K562 (cell line): ENCODE measurements around the gene WSCD2. TPM values are rescaled to one million over a fixed set of nuclear protein-coding genes. Genes with fewer than 3 reads are reported as not detected.

Source experiments
- ATAC-seq: fragments of 200-7000 bp; cut with Tn5 transposase; 3 replicates; pipeline ENCODE4 v1.9.1; 2020; ENCODE audit warnings: moderate library complexity
- BruUV-seq: library from RNA; stranded (reverse); fragments of 400-500 nt; replicated peaks from 2 replicates; lab custom pipeline; 2021; lab: Mats Ljungman, UMichigan
- CTCF ChIA-PET: fragments of 300-600 bp; formaldehyde crosslinking; extraction: SDS; loops from one replicate; lab custom pipeline; 2021; ENCODE audit warnings: low intra/inter-chr PET ratio; lab: Yijun Ruan, JAX
- POLR2A ChIA-PET: fragments of 300-600, 350-650 bp; sonication (Branson Sonifier 250); formaldehyde crosslinking; extraction: SDS; loops from one replicate; lab custom pipeline; 2021; ENCODE audit warnings: antibody characterized with exemption, inconsistent platforms; lab: Yijun Ruan, JAX
- DNase-seq, 4 experiments: peaks; one replicate each; pipeline versions ENCODE4 v3.0.0 to v3.0.0-alpha.2; 2011 to 2018; ENCODE audit warnings: low spot score in 3 of 4, mixed read lengths in 3 of 4; ENCODE audit errors: extremely low read depth in 1 of 4
- FAIRE-seq: peaks from 2 replicates; lab custom pipeline; 2011; peaks lifted over from hg19 to GRCh38; lab: Jason Lieb, UNC
- H2AFZ ChIP-seq: 2 replicates; pipeline ENCODE4 v1.6.0; 2011; ENCODE audit warnings: low read depth, low read length, control low read depth, inconsistent platforms
- H3K27ac ChIP-seq: fragments of 200-600 bp; 3 replicates; pipeline ENCODE4 v1.8.0; 2011; ENCODE audit warnings: low read depth, mild to moderate bottlenecking, control low read depth, inconsistent platforms, low read length, moderate library complexity, mixed read lengths; ENCODE audit errors: extremely low read depth
- H3K27me3 ChIP-seq, 2 experiments: fragments of 300-600 bp in 1 of 2; 2 replicates in 1 of 2; 3 replicates in 1 of 2; pipeline versions ENCODE4 v1.6.0 to v1.8.0; 2011; ENCODE audit warnings: inconsistent platforms in 2 of 2, low read length in 2 of 2, mild to moderate bottlenecking in 1 of 2, mixed read lengths in 1 of 2, moderate library complexity in 1 of 2; ENCODE audit not compliant: control insufficient read depth in 2 of 2, insufficient read depth in 2 of 2
- H3K36me3 ChIP-seq: fragments of 300-600 bp; 3 replicates; pipeline ENCODE4 v1.8.0; 2011; ENCODE audit warnings: mild to moderate bottlenecking, low read length, inconsistent platforms; ENCODE audit not compliant: control insufficient read depth, insufficient read depth
- H3K4me1 ChIP-seq, 2 experiments: fragments of 200-600 bp in 1 of 2; replicated peaks in 1 of 2; 2 replicates in 1 of 2; 3 replicates in 1 of 2; pipeline versions ENCODE4 v1.5.1 to v1.8.0; 2011; ENCODE audit warnings: inconsistent platforms in 2 of 2, low read length in 2 of 2, mild to moderate bottlenecking in 1 of 2, mixed read lengths in 1 of 2, moderate library complexity in 1 of 2; ENCODE audit not compliant: control insufficient read depth in 2 of 2, insufficient read depth in 2 of 2
- H3K4me2 ChIP-seq: 2 replicates; pipeline ENCODE4 v1.6.1; 2011; ENCODE audit warnings: low read length, control low read depth, inconsistent platforms, mixed read lengths; ENCODE audit not compliant: insufficient read depth
- H3K4me3 ChIP-seq: fragments of 200-600 bp; sonication (generic), shearing (Covaris generic); 2 replicates; pipeline ENCODE4 v1.5.1; 2016; ENCODE audit warnings: control low read depth, inconsistent platforms
- H3K79me2 ChIP-seq: fragments of 200-600 bp; 3 replicates; pipeline ENCODE4 v1.8.0; 2011; ENCODE audit warnings: low read length, inconsistent platforms; ENCODE audit not compliant: control insufficient read depth, insufficient read depth
- H3K9ac ChIP-seq, 2 experiments: 2 replicates each; pipeline versions ENCODE4 v1.6.0 to v1.6.1; 2011; ENCODE audit warnings: low read depth in 2 of 2, low read length in 2 of 2, control low read depth in 1 of 2, inconsistent platforms in 1 of 2, mild to moderate bottlenecking in 1 of 2, mixed read lengths in 1 of 2; ENCODE audit not compliant: insufficient read depth in 1 of 2
- H3K9me1 ChIP-seq: one replicate; pipeline ENCODE4 v1.6.0; 2011; ENCODE audit warnings: inconsistent platforms, mild to moderate bottlenecking, low read length, moderate library complexity; ENCODE audit not compliant: control insufficient read depth, insufficient read depth
- H3K9me3 ChIP-seq: replicated peaks from 2 replicates; pipeline ENCODE4 v1.5.1; 2011; ENCODE audit warnings: low read depth, low read length, inconsistent platforms; ENCODE audit not compliant: control insufficient read depth, insufficient read depth
- H4K20me1 ChIP-seq: replicated peaks from 2 replicates; pipeline ENCODE4 v1.6.1; 2011; ENCODE audit warnings: low read length, inconsistent platforms, mixed read lengths; ENCODE audit not compliant: control insufficient read depth, insufficient read depth
- CAMTA2 ChIP-seq: fragments of 250-450 bp; sonication (Bioruptor Pico); conservative IDR thresholded peaks from 2 replicates; pipeline ENCODE4 v1.5.1; 2022
- ELF1 ChIP-seq: fragments of 200-800 bp; sonication (Bioruptor generic); IDR thresholded peaks from 2 replicates; pipeline ENCODE4 v1.6.1; 2016; ENCODE audit warnings: missing genetic modification characterization, missing compliant biosample characterization
- EP400 ChIP-seq: fragments of 450-650 bp; IDR thresholded peaks from 2 replicates; pipeline ENCODE4 v1.6.1; 2017; ENCODE audit warnings: antibody characterized with exemption, mild to moderate bottlenecking, moderate library complexity
- ESRRA ChIP-seq: fragments of 450-650 bp; IDR thresholded peaks from 2 replicates; pipeline ENCODE4 v1.6.1; 2014; ENCODE audit warnings: low read depth, mild to moderate bottlenecking, moderate library complexity, borderline replicate concordance
- KAT2B ChIP-seq: IDR thresholded peaks from one replicate; pipeline ENCODE4 v1.6.1; 2012; ENCODE audit warnings: low read depth, mild to moderate bottlenecking, control low read depth, inconsistent platforms, low read length, moderate library complexity
- NFE2 ChIP-seq: IDR thresholded peaks from 2 replicates; pipeline ENCODE4 v1.6.1; 2014; ENCODE audit warnings: antibody characterized with exemption, low read depth
- NR4A1 ChIP-seq, 2 experiments: fragments of 250-450 bp in 1 of 2; fragments of 450-650 bp in 1 of 2; sonication (Bioruptor Pico) in 1 of 2; IDR thresholded peaks; 2 replicates each; pipeline versions ENCODE4 v1.4.0 to v1.6.1; 2016 to 2020; ENCODE audit warnings: mild to moderate bottlenecking in 2 of 2, missing compliant biosample characterization in 1 of 2, missing genetic modification characterization in 1 of 2, moderate library complexity in 1 of 2
- SIX5 ChIP-seq, 2 experiments: IDR thresholded peaks; 2 replicates each; pipeline ENCODE4 v1.6.1; 2011; ENCODE audit warnings: low read length in 2 of 2, borderline replicate concordance in 1 of 2, low read depth in 1 of 2, mild to moderate bottlenecking in 1 of 2, moderate library complexity in 1 of 2; ENCODE audit not compliant: insufficient read depth in 1 of 2
- SNRNP70 ChIP-seq: fragments of 200-400 bp; formaldehyde crosslinking; optimal IDR thresholded peaks from 2 replicates; pipeline ENCODE3; 2017; ENCODE audit warnings: low read depth, low read length
- SP1 ChIP-seq: sonication (generic); formaldehyde crosslinking; IDR thresholded peaks from 2 replicates; pipeline ENCODE4 v1.8.1; 2022; ENCODE audit warnings: mild to moderate bottlenecking, missing genetic modification reagents
- SRF ChIP-seq, 2 experiments: fragments of 250-450, 450-650 bp in 1 of 2; sonication (Bioruptor Pico) in 1 of 2; sonication (generic) in 1 of 2; formaldehyde crosslinking; IDR thresholded peaks; 2 replicates each; pipeline versions ENCODE4 v1.5.0 to v1.5.1; 2020 to 2022; ENCODE audit warnings: mild to moderate bottlenecking in 1 of 2, missing genetic modification reagents in 1 of 2
- TAL1 ChIP-seq: fragments of 450-650 bp; IDR thresholded peaks from 2 replicates; pipeline ENCODE4 v1.6.1; 2016; ENCODE audit warnings: mild to moderate bottlenecking
- ZBTB17 ChIP-seq: fragments of 450-650 bp; formaldehyde crosslinking; IDR thresholded peaks from 2 replicates; pipeline ENCODE4 v1.4.0; 2020; ENCODE audit warnings: mild to moderate bottlenecking
- ZNF324 ChIP-seq: fragments of 250-450 bp; sonication (Bioruptor Pico); IDR thresholded peaks from 2 replicates; pipeline ENCODE4 v1.4.0; 2020; ENCODE audit warnings: mild to moderate bottlenecking
- WGBS: fragments of 100-300 bp; shearing (Covaris generic); methylation state at CpG from one replicate; pipeline ENCODE4 v1.1.6; 2016; ENCODE audit warnings: low coverage, mixed read lengths; ENCODE audit not compliant: insufficient coverage; ENCODE audit errors: missing lambda C conversion rate; 5-methylcytosine and 5-hydroxymethylcytosine counted together
- in situ Hi-C: fragments of 300-500 bp; cut with MboI; formaldehyde crosslinking; loops from 4 replicates; pipeline ENCODE4 v1.15.0; 2018; ENCODE audit warnings: inconsistent platforms, mixed read lengths
- intact Hi-C: fragments of 100-400 bp; cut with micrococcal nuclease; formaldehyde crosslinking; loops from 2 replicates; pipeline ENCODE4 v1.14.2; 2022
- polyA plus RNA-seq, 8 experiments: library from polyadenylated mRNA; depleted of rRNA in 4 of 8; stranded (reverse) in 5 of 8; unstranded in 3 of 8; fragments of >200 nt; fragmentation: Nextera tagmentation in 2 of 8; fragmentation: Illumina TruSeq in 1 of 8; extraction: Ambion mirVana in 2 of 8; extraction: Trizol in 1 of 8; gene quantifications; 2 replicates each; pipeline versions ENCODE4 v1.2.1 to v1.2.3, GENCODE V29; 2011 to 2014; ENCODE audit warnings: inconsistent platforms in 1 of 8, missing spikeins in 1 of 8
- total RNA-seq, 7 experiments: library from RNA; depleted of rRNA in 6 of 7; stranded (reverse); fragments of >200 nt in 6 of 7; fragmentation: Illumina TruSeq in 2 of 7; extraction: Trizol in 2 of 7; gene quantifications; 2 replicates each; pipeline versions ENCODE4 v1.2.1 to v1.2.3, GENCODE V29; 2011 to 2021; ENCODE audit warnings: low replicate concordance in 1 of 7
- TF ChIP-seq, protein P1 (sequence below): fragments of 250-450 bp; sonication (Bioruptor Pico); IDR thresholded peaks from 2 replicates; pipeline ENCODE4 v1.4.0; 2020; ENCODE audit warnings: mild to moderate bottlenecking, moderate library complexity
- TF ChIP-seq, protein P2 (sequence below): fragments of 250-450 bp; sonication (Bioruptor Pico); IDR thresholded peaks from 2 replicates; pipeline ENCODE4 v1.9.0; 2021; ENCODE audit warnings: mild to moderate bottlenecking
- TF ChIP-seq, protein P3 (sequence below): fragments of 150-350 bp; IDR thresholded peaks from 2 replicates; pipeline ENCODE4 v1.6.1; 2014; ENCODE audit warnings: low read depth, mild to moderate bottlenecking, low read length, borderline replicate concordance

The WSCD2 gene
- total and polyA plus RNA-seq, 9 of the 15 experiments (the other 6 are each of a cell fraction or from before 2014, with no cell fraction given), result 0.72 to 14.1 (median 4.0) TPM

DNA sequence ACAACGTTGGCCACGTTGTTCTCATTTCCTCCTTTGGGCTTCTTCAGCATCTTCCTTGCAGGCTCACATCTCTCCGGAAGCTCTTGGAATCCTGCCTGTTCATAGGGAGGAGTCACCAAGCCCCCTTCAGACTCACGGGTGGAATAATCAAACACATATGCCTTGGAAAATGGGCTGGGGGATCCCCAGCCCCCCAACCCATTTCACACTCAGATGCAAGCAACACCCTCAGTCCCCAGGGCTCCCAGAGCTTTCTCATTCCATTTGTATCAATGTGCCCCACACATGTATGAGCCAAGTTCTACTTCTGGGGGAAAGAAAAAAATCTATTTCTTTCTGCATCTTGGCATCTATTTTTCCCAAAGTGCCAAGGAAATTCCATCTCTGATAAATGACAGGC, 33.1 kb downstream of the WSCD2 start:
- in situ Hi-C loops, result no loop called here
- Histone ChIP-seq H3K9ac (no peak overlapping the region), H3K79me2 (no peaks in the 10 kb centered on the region), H3K4me1 (no peaks in the 10 kb centered on the region), H3K27me3 (no peaks in the 10 kb centered on the region), H3K27ac (no peak overlapping the region), H3K9me1 (no peaks in the 10 kb centered on the region), H3K4me3 (no peak overlapping the region), H3K9me3 (no peaks in the 10 kb centered on the region), H3K36me3 (no peaks in the 10 kb centered on the region), H2AFZ (no peak overlapping the region), H3K4me2 (no peak overlapping the region), H4K20me1 (no peaks in the 10 kb centered on the region)
- intact Hi-C loops, result no loop called here
- TF ChIP-seq KAT2B (no peak), ESRRA (no peak), SNRNP70 (no peak), ZNF324 (CRISPR knock-in tag) (no peak), TAL1 (no peak), ELF1 (tag) (no peak), NFE2 (no peak), NR4A1 (CRISPR knock-in tag; IDR thresholded peaks at IDR 0.05) (no peak), NR4A1 (tag; IDR thresholded peaks at IDR 0.05) (no peak), SRF (CRISPR knock-in tag; IDR thresholded peaks at IDR 0.05) (no peak), SP1 (no peak), SIX5 (IDR thresholded peaks at IDR 0.05; ENCODE audit: borderline replicate concordance in 1 of 2, insufficient read depth in 1 of 2, low read depth in 1 of 2, low read length in 2 of 2) (no peak), ZBTB17 (CRISPR knock-in tag) (no peak), CAMTA2 (CRISPR knock-in tag) (no peak), EP400 (no peak)
- TF ChIP-seq, protein P1, sequence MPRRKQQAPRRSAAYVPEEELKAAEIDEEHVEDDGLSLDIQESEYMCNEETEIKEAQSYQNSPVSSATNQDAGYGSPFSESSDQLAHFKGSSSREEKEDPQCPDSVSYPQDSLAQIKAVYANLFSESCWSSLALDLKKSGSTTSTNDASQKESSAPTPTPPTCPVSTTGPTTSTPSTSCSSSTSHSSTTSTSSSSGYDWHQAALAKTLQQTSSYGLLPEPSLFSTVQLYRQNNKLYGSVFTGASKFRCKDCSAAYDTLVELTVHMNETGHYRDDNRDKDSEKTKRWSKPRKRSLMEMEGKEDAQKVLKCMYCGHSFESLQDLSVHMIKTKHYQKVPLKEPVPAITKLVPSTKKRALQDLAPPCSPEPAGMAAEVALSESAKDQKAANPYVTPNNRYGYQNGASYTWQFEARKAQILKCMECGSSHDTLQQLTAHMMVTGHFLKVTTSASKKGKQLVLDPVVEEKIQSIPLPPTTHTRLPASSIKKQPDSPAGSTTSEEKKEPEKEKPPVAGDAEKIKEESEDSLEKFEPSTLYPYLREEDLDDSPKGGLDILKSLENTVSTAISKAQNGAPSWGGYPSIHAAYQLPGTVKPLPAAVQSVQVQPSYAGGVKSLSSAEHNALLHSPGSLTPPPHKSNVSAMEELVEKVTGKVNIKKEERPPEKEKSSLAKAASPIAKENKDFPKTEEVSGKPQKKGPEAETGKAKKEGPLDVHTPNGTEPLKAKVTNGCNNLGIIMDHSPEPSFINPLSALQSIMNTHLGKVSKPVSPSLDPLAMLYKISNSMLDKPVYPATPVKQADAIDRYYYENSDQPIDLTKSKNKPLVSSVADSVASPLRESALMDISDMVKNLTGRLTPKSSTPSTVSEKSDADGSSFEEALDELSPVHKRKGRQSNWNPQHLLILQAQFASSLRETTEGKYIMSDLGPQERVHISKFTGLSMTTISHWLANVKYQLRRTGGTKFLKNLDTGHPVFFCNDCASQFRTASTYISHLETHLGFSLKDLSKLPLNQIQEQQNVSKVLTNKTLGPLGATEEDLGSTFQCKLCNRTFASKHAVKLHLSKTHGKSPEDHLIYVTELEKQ, result no peak
- TF ChIP-seq, protein P2, sequence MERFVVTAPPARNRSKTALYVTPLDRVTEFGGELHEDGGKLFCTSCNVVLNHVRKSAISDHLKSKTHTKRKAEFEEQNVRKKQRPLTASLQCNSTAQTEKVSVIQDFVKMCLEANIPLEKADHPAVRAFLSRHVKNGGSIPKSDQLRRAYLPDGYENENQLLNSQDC (CRISPR knock-in tag), result no peak
- TF ChIP-seq, protein P3, sequence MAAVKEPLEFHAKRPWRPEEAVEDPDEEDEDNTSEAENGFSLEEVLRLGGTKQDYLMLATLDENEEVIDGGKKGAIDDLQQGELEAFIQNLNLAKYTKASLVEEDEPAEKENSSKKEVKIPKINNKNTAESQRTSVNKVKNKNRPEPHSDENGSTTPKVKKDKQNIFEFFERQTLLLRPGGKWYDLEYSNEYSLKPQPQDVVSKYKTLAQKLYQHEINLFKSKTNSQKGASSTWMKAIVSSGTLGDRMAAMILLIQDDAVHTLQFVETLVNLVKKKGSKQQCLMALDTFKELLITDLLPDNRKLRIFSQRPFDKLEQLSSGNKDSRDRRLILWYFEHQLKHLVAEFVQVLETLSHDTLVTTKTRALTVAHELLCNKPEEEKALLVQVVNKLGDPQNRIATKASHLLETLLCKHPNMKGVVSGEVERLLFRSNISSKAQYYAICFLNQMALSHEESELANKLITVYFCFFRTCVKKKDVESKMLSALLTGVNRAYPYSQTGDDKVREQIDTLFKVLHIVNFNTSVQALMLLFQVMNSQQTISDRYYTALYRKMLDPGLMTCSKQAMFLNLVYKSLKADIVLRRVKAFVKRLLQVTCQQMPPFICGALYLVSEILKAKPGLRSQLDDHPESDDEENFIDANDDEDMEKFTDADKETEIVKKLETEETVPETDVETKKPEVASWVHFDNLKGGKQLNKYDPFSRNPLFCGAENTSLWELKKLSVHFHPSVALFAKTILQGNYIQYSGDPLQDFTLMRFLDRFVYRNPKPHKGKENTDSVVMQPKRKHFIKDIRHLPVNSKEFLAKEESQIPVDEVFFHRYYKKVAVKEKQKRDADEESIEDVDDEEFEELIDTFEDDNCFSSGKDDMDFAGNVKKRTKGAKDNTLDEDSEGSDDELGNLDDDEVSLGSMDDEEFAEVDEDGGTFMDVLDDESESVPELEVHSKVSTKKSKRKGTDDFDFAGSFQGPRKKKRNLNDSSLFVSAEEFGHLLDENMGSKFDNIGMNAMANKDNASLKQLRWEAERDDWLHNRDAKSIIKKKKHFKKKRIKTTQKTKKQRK, result no peak
- ATAC-seq (no peak), FAIRE-seq (no peak), DNase-seq (no peak)
- POLR2A ChIA-PET, result interaction anchor here (0.7 kb wide), 1 partner anchor 15 kb away, joined by 3 read pairs; no protein-coding TSS in a partner anchor
- BruUV-seq, result no TSS peak
- CTCF ChIA-PET, result no interaction called here
- 13% methylated on average over 4 of the region's 4 CpGs for WGBS
